Large intestine (tissue), 3 donors: ENCODE results near the gene RAB34. TPM values are rescaled to one million over a fixed set of nuclear protein-coding genes. Genes with fewer than 3 reads are reported as not detected.
"Not testable (repeated sequence)": the region's sequence is repeated elsewhere in the genome, so short reads cannot be mapped to it uniquely, and the experiment has no call there.

ENCODE experiments used
- DNase-seq, 2 donors: peaks; one replicate each; pipeline versions ENCODE4 v3.0.0 to v3.0.0-alpha.2; 2013
- H3K27ac ChIP-seq: one replicate; pipeline ENCODE4 v1.5.1; 2013; ENCODE audit warnings: low read length
- H3K27me3 ChIP-seq: 2 replicates; pipeline ENCODE4 v1.6.1; 2013; ENCODE audit warnings: low read length; ENCODE audit not compliant: control insufficient read depth, insufficient read depth
- H3K36me3 ChIP-seq: 2 replicates; pipeline ENCODE4 v1.6.1; 2013; ENCODE audit warnings: low read length; ENCODE audit not compliant: control insufficient read depth, insufficient read depth
- H3K4me1 ChIP-seq: one replicate; pipeline ENCODE4 v1.6.1; 2013; ENCODE audit warnings: low read length; ENCODE audit not compliant: control insufficient read depth, insufficient read depth
- H3K4me3 ChIP-seq: one replicate; pipeline ENCODE4 v1.5.1; 2013; ENCODE audit warnings: low read length
- H3K9me3 ChIP-seq: one replicate; pipeline ENCODE4 v1.6.1; 2013; ENCODE audit warnings: mild to moderate bottlenecking, low read depth, low read length, moderate library complexity; ENCODE audit not compliant: control insufficient read depth
- WGBS: methylation state at CpG from one replicate; pipeline ENCODE4 v1.1.5; 2013; ENCODE audit warnings: low lambda C conversion rate; ENCODE audit not compliant: insufficient coverage; 5-methylcytosine and 5-hydroxymethylcytosine counted together
- polyA plus RNA-seq: library from polyadenylated mRNA; unstranded; fragments of 120-200 nt; gene quantifications from one replicate; pipeline ENCODE4 v1.2.1, GENCODE V29; 2013

Gene RAB34
- polyA plus RNA-seq, 1 donor, result 82.8 TPM

DNA sequence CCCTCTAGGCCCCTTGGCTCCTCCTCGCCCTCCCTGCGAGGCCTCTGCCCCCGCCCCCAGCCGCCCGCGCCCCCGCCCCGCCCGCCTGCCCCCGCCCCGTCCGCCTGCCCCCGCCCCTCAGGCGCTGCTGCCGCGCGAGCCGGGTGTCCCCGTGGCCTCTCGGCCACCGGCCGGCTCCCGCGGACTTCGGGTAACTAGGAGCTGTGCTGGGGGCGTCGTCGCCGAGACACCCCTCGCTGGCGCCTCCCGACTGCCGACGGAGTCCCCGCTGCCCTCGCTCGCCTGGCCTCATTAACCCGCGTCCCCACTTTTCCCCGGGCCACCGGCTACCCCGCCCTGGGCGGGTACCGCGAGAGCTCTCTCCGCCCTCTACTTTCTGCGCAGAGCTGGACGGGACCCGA lies 8.6 kb upstream of the RAB34 start, which contains the start of gene TLCD1:
Gene TLCD1 (minus strand): TSS at position 8 of the 401 bp plus-strand sequence. CDS start 136 bp downstream, outside the sequence.
- Histone ChIP-seq H3K4me3 (peak within 1 kb of the TSS; percentile 92), H3K27me3 (no peaks in the 10 kb centered on the region), H3K9me3 (no peaks in the 10 kb centered on the region), H3K27ac (peak within 1 kb of the TSS; percentile 99), H3K36me3 (peaks cover 37% of the 10 kb centered on the region), H3K4me1 (peaks cover 38% of the 10 kb centered on the region)
- WGBS, result no CpG with 5 or more reads among the region's 49 CpGs
- DNase-seq, result peak; percentile 65 to 90

DNA sequence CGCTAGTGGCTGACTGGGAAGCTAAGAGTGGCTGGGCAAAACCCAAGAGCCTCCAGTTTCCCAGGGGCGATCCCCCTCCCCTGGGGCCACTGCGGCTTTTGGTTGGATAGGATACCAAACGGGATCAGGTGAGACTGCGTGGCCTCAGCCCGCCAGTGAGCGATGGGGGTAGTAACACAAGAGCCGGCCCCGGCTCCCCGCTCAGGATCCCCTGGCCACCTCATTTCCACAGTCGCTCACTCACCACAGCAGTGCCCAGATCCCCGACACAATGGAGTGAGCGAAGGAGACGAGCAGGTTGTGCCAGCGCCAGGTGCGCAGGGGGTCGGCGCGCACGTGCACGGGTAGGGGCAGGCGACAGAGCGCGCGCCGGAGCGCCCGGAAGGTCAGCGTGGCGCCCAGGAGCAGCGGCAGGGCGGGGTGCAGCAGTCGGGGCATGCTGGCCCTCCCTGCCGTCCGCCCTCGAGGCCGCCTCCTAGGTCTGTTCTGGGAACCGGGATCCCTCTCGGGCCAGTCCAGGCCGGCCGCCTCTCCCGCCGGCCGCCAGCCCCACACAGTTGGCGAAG lies 8.1 kb upstream of the RAB34 start:
- Histone ChIP-seq H3K36me3 (peaks cover 41% of the 10 kb centered on the region), H3K27ac (peak overlapping the region; percentile 58), H3K9me3 (no peaks in the 10 kb centered on the region), H3K4me3 (peak overlapping the region; percentile 92), H3K4me1 (peaks cover 38% of the 10 kb centered on the region), H3K27me3 (no peaks in the 10 kb centered on the region)
- no CpG with 5 or more reads among the region's 45 CpGs for WGBS
- DNase-seq, result peak; percentile 64 to 85

DNA sequence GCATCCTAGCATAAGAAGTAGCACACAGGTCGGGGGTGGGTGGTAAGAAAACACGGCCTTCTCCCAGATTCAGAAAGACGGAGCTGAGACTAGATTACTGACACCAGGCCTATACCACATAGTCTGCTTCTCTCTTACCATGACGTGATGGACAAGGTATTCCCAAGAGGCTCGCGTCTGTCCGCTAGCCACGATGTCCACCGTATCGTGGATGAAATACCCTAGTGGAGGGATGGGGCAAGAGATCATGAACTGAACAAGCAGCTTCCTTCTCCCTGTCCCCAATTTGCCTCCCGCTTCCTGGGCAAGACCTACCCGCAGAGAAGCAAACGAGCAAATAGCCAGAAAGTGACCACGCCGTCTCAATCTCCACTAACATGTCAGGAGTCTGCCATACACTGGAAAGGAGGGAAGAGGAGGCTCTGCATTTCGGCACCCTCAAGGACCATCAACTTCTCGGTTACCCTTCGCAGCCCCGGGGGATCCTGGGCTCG lies 7.5 kb upstream of the RAB34 start:
- peak overlapping the region; percentile 92 for H3K4me3 ChIP-seq
- H3K36me3 ChIP-seq, result peaks cover 41% of the 10 kb centered on the region
- H3K4me1 ChIP-seq, result peaks cover 38% of the 10 kb centered on the region
- H3K27ac ChIP-seq, result peak overlapping the region; percentile 58
- DNase-seq, result peak in 1 of 2 donors; percentile 51
- H3K27me3 ChIP-seq, result no peaks in the 10 kb centered on the region
- WGBS, result no CpG with 5 or more reads among the region's 20 CpGs
- no peaks in the 10 kb centered on the region for H3K9me3 ChIP-seq

DNA sequence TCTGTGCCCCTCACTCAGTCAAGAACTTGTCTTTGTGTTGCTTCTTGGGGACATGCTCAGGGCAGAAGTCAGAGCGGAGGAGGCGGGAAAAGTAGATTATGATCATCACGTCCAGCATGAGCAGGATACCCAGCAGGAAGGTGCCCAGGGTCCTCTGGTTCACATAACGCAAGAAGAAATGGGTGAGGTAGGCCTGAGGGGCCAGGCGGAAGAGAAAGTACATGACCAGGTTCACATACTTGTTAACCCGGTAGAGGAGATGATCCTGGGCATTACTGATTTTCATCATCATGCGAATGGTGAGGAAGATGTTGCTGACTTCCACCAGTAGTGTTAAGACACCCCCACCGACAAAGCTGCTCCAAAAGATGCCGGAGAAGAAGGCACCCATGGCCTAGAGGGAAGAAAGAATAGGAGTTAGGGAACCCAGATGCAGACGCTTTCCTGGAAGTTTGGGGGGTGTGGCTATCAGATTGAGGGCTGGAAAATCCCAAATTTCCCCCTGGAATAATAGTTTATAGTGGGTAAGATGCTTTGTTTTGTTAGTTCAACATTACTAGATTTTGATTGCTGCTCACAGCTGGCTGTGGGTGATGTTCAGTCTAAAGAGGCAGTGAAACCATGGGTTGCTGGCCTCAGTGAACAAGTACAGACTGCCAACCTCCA lies 7.0 kb upstream of the RAB34 start:
- Histone ChIP-seq H3K4me1 (peaks cover 38% of the 10 kb centered on the region), H3K27ac (peak overlapping the region; percentile 58), H3K27me3 (no peaks in the 10 kb centered on the region), H3K9me3 (no peaks in the 10 kb centered on the region), H3K36me3 (peaks cover 41% of the 10 kb centered on the region), H3K4me3 (no peak overlapping the region)
- peak in 1 of 2 donors; percentile 34 for DNase-seq
- no CpG with 5 or more reads among the region's 10 CpGs for WGBS

DNA sequence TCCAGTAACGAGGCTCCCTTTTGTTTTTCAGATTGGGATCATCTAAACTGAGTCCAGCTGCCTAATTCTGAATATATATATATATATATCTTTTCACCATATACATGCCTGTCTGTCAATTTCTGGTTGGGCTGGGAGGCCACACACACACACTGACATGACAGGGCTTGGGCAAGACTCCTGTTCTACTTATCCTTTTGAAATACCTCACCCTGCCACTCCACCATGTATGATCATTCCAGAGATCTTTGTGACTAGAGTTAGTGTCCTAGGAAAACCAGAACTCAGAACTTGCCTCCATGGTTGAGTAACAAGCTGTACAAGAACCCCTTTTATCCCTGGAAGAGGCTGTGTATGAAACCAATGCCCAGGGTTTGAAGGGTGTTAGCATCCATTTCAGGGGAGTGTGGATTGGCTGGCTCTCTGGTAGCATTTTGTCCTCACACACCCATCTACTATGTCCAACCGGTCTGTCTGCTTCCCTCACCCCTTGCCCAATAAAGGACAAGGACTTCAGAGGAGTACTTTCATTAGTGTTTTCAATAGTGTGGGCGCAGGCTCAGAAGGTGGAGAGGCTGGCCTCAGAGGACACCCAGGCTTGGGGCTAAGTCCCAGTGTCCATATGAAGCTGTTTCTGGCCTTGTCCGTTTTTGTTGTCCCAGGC lies 6.3 kb upstream of the RAB34 start:
- peaks cover 41% of the 10 kb centered on the region for H3K36me3 ChIP-seq
- not testable (repeated sequence) for H3K27me3 ChIP-seq, DNase-seq, H3K27ac ChIP-seq, H3K9me3 ChIP-seq, H3K4me3 ChIP-seq
- peaks cover 38% of the 10 kb centered on the region for H3K4me1 ChIP-seq
- 67% methylated on average over 1 of the region's 4 CpGs for WGBS

DNA sequence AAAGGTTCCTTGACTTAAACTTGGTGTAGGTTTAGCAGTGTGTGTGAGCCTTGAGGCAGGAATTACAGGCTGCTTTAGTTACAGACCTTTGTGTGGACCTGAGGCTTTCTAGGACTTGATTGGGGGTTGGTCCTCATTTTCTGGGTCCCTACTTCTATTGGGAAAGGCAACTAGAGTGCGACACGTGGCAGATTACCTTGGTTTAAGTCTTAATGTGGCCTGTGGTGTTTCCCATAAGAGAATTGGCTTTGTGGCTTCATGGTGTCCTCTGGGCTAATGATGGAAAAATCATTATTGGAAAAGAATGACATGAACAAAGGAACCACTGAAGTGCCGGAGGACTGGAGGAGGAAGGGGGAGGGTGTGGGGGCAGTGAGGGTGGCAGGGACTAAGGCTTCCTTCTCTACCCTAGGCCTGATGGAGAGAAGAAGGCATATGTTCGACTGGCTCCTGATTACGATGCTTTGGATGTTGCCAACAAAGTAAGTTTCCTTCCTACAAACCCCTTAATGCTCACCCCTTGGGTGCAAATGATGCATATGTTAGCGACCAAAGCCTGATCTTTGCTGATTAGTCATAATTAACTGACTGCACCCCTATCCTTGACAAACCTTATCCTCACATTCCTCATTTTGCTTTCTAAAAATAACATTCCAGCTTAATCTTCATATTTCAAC lies 5.6 kb upstream of the RAB34 start:
- peaks cover 45% of the 10 kb centered on the region for H3K4me1 ChIP-seq

DNA sequence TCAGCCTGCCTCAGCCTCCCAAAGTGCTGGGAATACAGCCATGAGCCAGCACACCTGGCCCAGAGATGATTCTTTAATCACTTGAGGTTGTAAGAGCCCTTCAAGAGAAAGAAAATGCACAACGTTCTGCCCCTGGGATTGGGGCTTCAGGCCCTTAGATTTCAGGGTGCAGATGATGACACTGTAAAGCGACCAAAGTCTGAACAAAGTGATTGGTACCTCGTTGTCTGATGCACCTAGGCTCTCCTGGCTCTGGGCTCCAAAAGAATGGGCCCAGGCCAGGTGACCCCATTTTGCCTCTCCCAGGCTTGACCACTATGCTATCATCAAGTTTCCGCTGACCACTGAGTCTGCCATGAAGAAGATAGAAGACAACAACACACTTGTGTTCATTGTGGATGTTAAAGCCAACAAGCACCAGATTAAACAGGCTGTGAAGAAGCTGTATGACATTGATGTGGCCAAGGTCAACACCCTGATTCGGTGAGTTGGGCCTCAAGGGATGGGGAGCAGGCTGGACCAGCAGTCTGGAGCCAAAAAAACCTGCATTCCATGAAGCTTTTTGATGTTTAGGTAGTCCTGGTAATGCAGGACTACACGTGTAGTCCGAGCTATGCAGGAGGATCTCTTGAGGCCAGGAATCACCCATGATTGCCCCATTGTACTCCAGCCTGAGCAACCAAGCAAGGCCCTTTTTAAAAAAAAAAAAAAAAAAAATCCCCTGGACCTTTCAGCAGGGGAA lies 4.9 kb upstream of the RAB34 start:
- H3K27me3 ChIP-seq, result no peaks in the 10 kb centered on the region
- no peak for DNase-seq
- peaks cover 41% of the 10 kb centered on the region for H3K36me3 ChIP-seq
- H3K27ac ChIP-seq, result no peak overlapping the region
- H3K9me3 ChIP-seq, result no peaks in the 10 kb centered on the region
- no peak overlapping the region for H3K4me3 ChIP-seq
- peaks cover 50% of the 10 kb centered on the region for H3K4me1 ChIP-seq
- WGBS, result no CpG with 5 or more reads among the region's 7 CpGs

More for the DNA sequence above, 5.6 kb upstream of the RAB34 start:
- Histone ChIP-seq H3K9me3 (no peaks in the 10 kb centered on the region), H3K27me3 (no peaks in the 10 kb centered on the region), H3K27ac (no peak overlapping the region), H3K36me3 (peaks cover 41% of the 10 kb centered on the region), H3K4me3 (no peak overlapping the region)
- 100% methylated on average over 1 of the region's 6 CpGs for WGBS
- DNase-seq, result no peak

DNA sequence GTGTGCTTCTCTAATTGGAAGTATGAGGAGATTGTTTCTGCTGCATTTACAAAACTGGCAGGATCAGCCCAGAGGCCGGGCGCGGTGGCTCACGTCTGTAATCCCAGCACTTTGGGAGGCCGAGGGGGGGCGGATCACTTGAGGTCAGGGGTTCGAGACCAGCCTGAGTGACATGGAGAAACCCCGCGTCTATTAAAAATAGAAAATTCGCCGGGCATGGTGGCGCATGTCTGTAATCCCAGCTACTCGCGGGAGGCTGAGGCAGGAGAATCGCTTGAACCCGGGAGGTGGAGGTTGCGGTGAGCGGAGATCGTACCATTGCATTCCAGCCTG lies 3.3 kb upstream of the RAB34 start:
- peaks cover 52% of the 10 kb centered on the region for H3K4me1 ChIP-seq
- WGBS, result no CpG with 5 or more reads among the region's 19 CpGs
- H3K27ac ChIP-seq, result not testable (repeated sequence)

DNA sequence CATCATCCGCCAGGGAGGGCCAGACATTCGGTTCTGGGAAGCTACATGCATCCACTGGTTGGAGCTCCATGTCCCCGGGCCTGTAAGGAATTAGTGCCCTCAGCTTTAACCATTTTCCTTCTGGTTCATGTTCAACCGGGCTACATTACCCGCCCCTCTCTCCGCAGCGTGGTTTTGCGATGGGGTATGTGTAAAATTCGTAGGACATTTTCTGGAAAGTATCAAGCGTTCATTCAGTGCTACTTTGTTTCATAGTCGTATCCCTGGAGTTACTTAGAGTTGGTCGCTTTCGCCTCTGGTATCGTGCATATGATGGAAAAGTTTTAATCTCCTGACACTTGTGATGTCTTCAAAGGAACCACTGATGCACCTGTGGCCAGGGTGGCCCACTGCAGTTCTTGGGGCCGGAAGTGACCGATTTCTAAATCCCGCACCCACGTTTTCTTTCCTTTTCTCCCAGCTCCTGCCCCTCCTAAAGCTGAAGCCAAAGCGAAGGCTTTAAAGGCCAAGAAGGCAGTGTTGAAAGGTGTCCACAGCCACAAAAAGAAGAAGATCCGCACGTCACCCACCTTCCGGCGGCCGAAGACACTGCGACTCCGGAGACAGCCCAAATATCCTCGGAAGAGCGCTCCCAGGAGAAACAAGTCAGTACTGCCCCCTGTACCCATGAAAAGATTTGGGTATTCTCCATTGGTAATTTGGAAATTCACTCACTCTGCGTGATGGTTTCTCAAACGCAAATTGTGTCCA lies 2.8 kb upstream of the RAB34 start:
- DNase-seq, result no peak
- peaks cover 7% of the 10 kb centered on the region for H3K27me3 ChIP-seq
- H3K4me3 ChIP-seq, result peak overlapping the region; percentile 88
- no CpG with 5 or more reads among the region's 30 CpGs for WGBS
- H3K9me3 ChIP-seq, result peaks cover 6% of the 10 kb centered on the region
- peaks cover 46% of the 10 kb centered on the region for H3K36me3 ChIP-seq
- peak overlapping the region; percentile 75 for H3K27ac ChIP-seq
- H3K4me1 ChIP-seq, result peaks cover 48% of the 10 kb centered on the region

More for the DNA sequence above, 3.3 kb upstream of the RAB34 start:
- H3K27me3 ChIP-seq, H3K9me3 ChIP-seq, DNase-seq: not testable (repeated sequence)
- peak overlapping the region; percentile 88 for H3K4me3 ChIP-seq
- H3K36me3 ChIP-seq, result peaks cover 41% of the 10 kb centered on the region
